H1 (cell line): ENCODE results near the gene LGALS8.

Source experiments
- CEBPB ChIP-seq: IDR thresholded peaks from 2 replicates; pipeline ENCODE4 v1.6.1; 2012; ENCODE audit warnings: low read depth, low read length
- CHD2 ChIP-seq: IDR thresholded peaks from 2 replicates; pipeline ENCODE4 v1.6.1; 2012; ENCODE audit warnings: low read length, improper control_type of control experiment
- CREB1 ChIP-seq: IDR thresholded peaks from 2 replicates; pipeline ENCODE4 v1.6.1; 2012; ENCODE audit warnings: inconsistent platforms
- CTCF ChIP-seq, 3 experiments: IDR thresholded peaks; 1 replicate in 2 of 3; 2 replicates in 1 of 3; pipeline versions ENCODE4 v1.5.1 to v1.6.1; 2011; ENCODE audit warnings: low read length in 3 of 3, mild to moderate bottlenecking in 3 of 3, inconsistent platforms in 2 of 3, low read depth in 1 of 3, moderate library complexity in 1 of 3; ENCODE audit not compliant: insufficient read depth in 1 of 3; ENCODE audit errors: control extremely low read depth in 1 of 3
- MAX ChIP-seq: IDR thresholded peaks from 2 replicates; pipeline ENCODE4 v1.6.1; 2012; ENCODE audit warnings: inconsistent platforms
- POLR2A ChIP-seq, 2 experiments: IDR thresholded peaks; 1 replicate in 1 of 2; 2 replicates in 1 of 2; pipeline ENCODE4 v1.6.1; 2011; ENCODE audit warnings: low read depth in 2 of 2, low read length in 2 of 2, mild to moderate bottlenecking in 2 of 2; ENCODE audit errors: control extremely low read depth in 1 of 2
- SP1 ChIP-seq: IDR thresholded peaks from 2 replicates; pipeline ENCODE4 v1.6.1; 2011; ENCODE audit warnings: low read depth, low read length
- TF ChIP-seq, protein P1 (sequence below): IDR thresholded peaks from 2 replicates; pipeline ENCODE4 v1.6.1; 2011; ENCODE audit warnings: low read length, improper control_type of control experiment

GRCh38 chr1:236578661-236579060 lies 54.9 kb downstream of the LGALS8 start:
- TF ChIP-seq MAX = no peak
- no peak for TF ChIP-seq CEBPB
- no peak for TF ChIP-seq SP1
- TF ChIP-seq CTCF (IDR thresholded peaks at IDR 0.05; ENCODE audit: control extremely low read depth in 1 of 3, insufficient read depth in 1 of 3, low read depth in 1 of 3, low read length in 3 of 3) = no peak
- no peak for TF ChIP-seq CHD2
- TF ChIP-seq CREB1 = no peak
- TF ChIP-seq POLR2A (IDR thresholded peaks at IDR 0.05; ENCODE audit: control extremely low read depth in 1 of 2, low read depth in 2 of 2, low read length in 2 of 2) = no peak
- TF ChIP-seq, protein P1, sequence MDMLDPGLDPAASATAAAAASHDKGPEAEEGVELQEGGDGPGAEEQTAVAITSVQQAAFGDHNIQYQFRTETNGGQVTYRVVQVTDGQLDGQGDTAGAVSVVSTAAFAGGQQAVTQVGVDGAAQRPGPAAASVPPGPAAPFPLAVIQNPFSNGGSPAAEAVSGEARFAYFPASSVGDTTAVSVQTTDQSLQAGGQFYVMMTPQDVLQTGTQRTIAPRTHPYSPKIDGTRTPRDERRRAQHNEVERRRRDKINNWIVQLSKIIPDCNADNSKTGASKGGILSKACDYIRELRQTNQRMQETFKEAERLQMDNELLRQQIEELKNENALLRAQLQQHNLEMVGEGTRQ = no peak
